Activated CD4-positive, alpha-beta T cell treated with anti-CD3 and anti-CD28 coated beads, Interleukin-2, amount 10 ng/mL, durations not matched to agents 7 days and 5 days (primary cell): ENCODE results near the gene TTLL9. TPM values are rescaled to one million over a fixed set of nuclear protein-coding genes. Genes with fewer than 3 reads are reported as not detected.

ENCODE experiments used
- CTCF ChIA-PET: fragments of 350-600 bp; sonication (Branson Sonifier 250); formaldehyde crosslinking; loops from one replicate; lab custom pipeline; 2021; ENCODE audit warnings: antibody characterized with exemption; lab: Charles Lee
- POLR2A ChIA-PET: fragments of 350-600 bp; sonication (Branson Sonifier 250); formaldehyde crosslinking; loops from one replicate; lab custom pipeline; 2021; ENCODE audit warnings: antibody characterized with exemption; lab: Charles Lee
- DNase-seq: peaks from one replicate; pipeline ENCODE4 v3.0.0-alpha.2; 2020
- H3K27ac Mint-ChIP-seq: one replicate; pipeline ENCODE4 v1.8.0; 2021; ENCODE audit warnings: mild to moderate bottlenecking, moderate library complexity, mixed read lengths
- H3K27me3 Mint-ChIP-seq: one replicate; pipeline ENCODE4 v1.8.0; 2021; ENCODE audit warnings: mixed read lengths
- H3K36me3 Mint-ChIP-seq: one replicate; pipeline ENCODE4 v1.8.0; 2021; ENCODE audit warnings: low read depth, mixed read lengths
- H3K4me1 Mint-ChIP-seq: one replicate; pipeline ENCODE4 v1.8.0; 2021; ENCODE audit warnings: mixed read lengths
- H3K4me3 Mint-ChIP-seq: one replicate; pipeline ENCODE4 v1.8.0; 2021; ENCODE audit warnings: mild to moderate bottlenecking, moderate library complexity, mixed read lengths
- H3K9me3 Mint-ChIP-seq: one replicate; pipeline ENCODE4 v1.8.0; 2021; ENCODE audit warnings: mixed read lengths
- total RNA-seq, 2 experiments: library from RNA; stranded (reverse); gene quantifications; one replicate each; pipeline ENCODE4 v1.2.3, GENCODE V29; 2021

TTLL9 gene
- total RNA-seq, 2 experiments from 2014 or later, result not detected

GRCh38 chr20:31851240-31851955 is 19.0 kb upstream of the TTLL9 start:
- Mint-ChIP-seq H3K4me3 (no peak overlapping the region), H3K27ac (no peak overlapping the region), H3K27me3 (peaks cover 10% of the 10 kb centered on the region), H3K9me3 (no peaks in the 10 kb centered on the region), H3K36me3 (no peaks in the 10 kb centered on the region), H3K4me1 (no peaks in the 10 kb centered on the region)
- ChIA-PET CTCF (interaction anchor here (1.0 to 2.9 kb wide), 7 partner anchors 14 to 181 kb away, joined by 3 to 12 read pairs (median 5); partner anchors contain the start of genes MYLK2 and PDRG1), POLR2A (no interaction called here)
- DNase-seq, result no peak

GRCh38 chr20:31853481-31853880 is 17.0 kb upstream of the TTLL9 start:
- Mint-ChIP-seq H3K36me3 (no peaks in the 10 kb centered on the region), H3K27ac (no peak overlapping the region), H3K27me3 (peaks cover 14% of the 10 kb centered on the region), H3K4me1 (peaks cover 4% of the 10 kb centered on the region), H3K4me3 (no peak overlapping the region), H3K9me3 (no peaks in the 10 kb centered on the region)
- POLR2A ChIA-PET, result no interaction called here
- CTCF ChIA-PET, result interaction anchor here (0.9 to 3.9 kb wide), 10 partner anchors 29 to 671 kb away, joined by 3 to 12 read pairs (median 6); partner anchors contain the start of genes MYLK2 and PDRG1
- DNase-seq, result no peak

GRCh38 chr20:31856516-31856915 is 13.9 kb upstream of the TTLL9 start:
- Mint-ChIP-seq H3K4me1 (peaks cover 12% of the 10 kb centered on the region), H3K4me3 (no peak overlapping the region), H3K36me3 (no peaks in the 10 kb centered on the region), H3K27ac (no peak overlapping the region), H3K27me3 (peaks cover 22% of the 10 kb centered on the region), H3K9me3 (no peaks in the 10 kb centered on the region)
- ChIA-PET POLR2A (no interaction called here), CTCF (interaction anchor here (0.8 to 3.9 kb wide), 5 partner anchors 10 to 174 kb away, joined by 3 to 11 read pairs (median 4); partner anchors contain the start of gene PDRG1)
- no peak for DNase-seq

- Mint-ChIP-seq H3K36me3 (no peaks in the 10 kb centered on the region), H3K27ac (no peak overlapping the region), H3K9me3 (no peaks in the 10 kb centered on the region), H3K4me1 (peaks cover 17% of the 10 kb centered on the region), H3K4me3 (no peak overlapping the region), H3K27me3 (peaks cover 28% of the 10 kb centered on the region)
- POLR2A ChIA-PET, result no interaction called here
- peak; percentile 44 for DNase-seq
- CTCF ChIA-PET, result interaction anchor here (1.1 kb wide), 1 partner anchor 11 kb away, joined by 3 read pairs; no protein-coding TSS in a partner anchor
Observed at GRCh38 chr20:31857861-31858759, 12.3 kb upstream of the TTLL9 start.

GRCh38 chr20:31858760-31859083 is 11.7 kb upstream of the TTLL9 start:
- H3K4me3 Mint-ChIP-seq, result no peak overlapping the region
- no peaks in the 10 kb centered on the region for H3K9me3 Mint-ChIP-seq
- ChIA-PET CTCF (interaction anchor here (0.7 to 1.1 kb wide), 3 partner anchors 12 to 650 kb away, joined by 3 to 6 read pairs (median 4); partner anchors contain the start of gene PDRG1), POLR2A (no interaction called here)
- no peak for DNase-seq
- peaks cover 17% of the 10 kb centered on the region for H3K4me1 Mint-ChIP-seq
- H3K27ac Mint-ChIP-seq, result no peak overlapping the region
- H3K36me3 Mint-ChIP-seq, result no peaks in the 10 kb centered on the region
- peaks cover 31% of the 10 kb centered on the region for H3K27me3 Mint-ChIP-seq

GRCh38 chr20:31859266-31859997 is 11.0 kb upstream of the TTLL9 start:
- POLR2A ChIA-PET, result no interaction called here
- Mint-ChIP-seq H3K4me3 (no peak overlapping the region), H3K9me3 (no peaks in the 10 kb centered on the region), H3K27ac (no peak overlapping the region), H3K4me1 (peaks cover 17% of the 10 kb centered on the region), H3K36me3 (no peaks in the 10 kb centered on the region), H3K27me3 (peaks cover 33% of the 10 kb centered on the region)
- CTCF ChIA-PET, result interaction anchor here (0.7 to 1.6 kb wide), 7 partner anchors 13 to 650 kb away, joined by 3 to 6 read pairs (median 3); partner anchors contain the start of gene PDRG1
- DNase-seq, result no peak

- Mint-ChIP-seq H3K36me3 (no peaks in the 10 kb centered on the region), H3K4me3 (no peak overlapping the region), H3K27ac (no peak overlapping the region), H3K4me1 (peaks cover 17% of the 10 kb centered on the region), H3K27me3 (peaks cover 33% of the 10 kb centered on the region), H3K9me3 (no peaks in the 10 kb centered on the region)
- no peak for DNase-seq
- CTCF ChIA-PET, result interaction anchor here (0.9 to 1.6 kb wide), 4 partner anchors 13 to 172 kb away, joined by 3 to 5 read pairs (median 3); no protein-coding TSS in a partner anchor
- POLR2A ChIA-PET, result no interaction called here
Observed at GRCh38 chr20:31859998-31860380, 10.4 kb upstream of the TTLL9 start.

GRCh38 chr20:31860390-31861134 is 9.9 kb upstream of the TTLL9 start:
- H3K4me3 Mint-ChIP-seq, result no peak overlapping the region
- POLR2A ChIA-PET, result no interaction called here

GRCh38 chr20:31861135-31861384 is 9.4 kb upstream of the TTLL9 start:
- POLR2A ChIA-PET, result no interaction called here

More at GRCh38 chr20:31860390-31861134, 9.9 kb upstream of the TTLL9 start:
- Mint-ChIP-seq H3K36me3 (no peaks in the 10 kb centered on the region), H3K9me3 (no peaks in the 10 kb centered on the region), H3K27ac (no peak overlapping the region), H3K4me1 (peaks cover 17% of the 10 kb centered on the region), H3K27me3 (peaks cover 35% of the 10 kb centered on the region)
- no peak for DNase-seq
- CTCF ChIA-PET, result interaction anchor here (0.9 to 1.6 kb wide), 4 partner anchors 14 to 171 kb away, joined by 3 to 5 read pairs (median 3); no protein-coding TSS in a partner anchor

GRCh38 chr20:31861385-31862156 is 8.9 kb upstream of the TTLL9 start:
- CTCF ChIA-PET, result no interaction called here
- Mint-ChIP-seq H3K36me3 (no peaks in the 10 kb centered on the region), H3K9me3 (no peaks in the 10 kb centered on the region), H3K4me3 (peak overlapping the region; percentile 41), H3K4me1 (peaks cover 17% of the 10 kb centered on the region), H3K27ac (peak overlapping the region; percentile 42), H3K27me3 (peaks cover 35% of the 10 kb centered on the region)
- POLR2A ChIA-PET, result no interaction called here
- DNase-seq, result peak; percentile 67

More at GRCh38 chr20:31861135-31861384, 9.4 kb upstream of the TTLL9 start:
- Mint-ChIP-seq H3K27me3 (peaks cover 35% of the 10 kb centered on the region), H3K27ac (no peak overlapping the region), H3K9me3 (no peaks in the 10 kb centered on the region), H3K36me3 (no peaks in the 10 kb centered on the region), H3K4me1 (peaks cover 17% of the 10 kb centered on the region), H3K4me3 (no peak overlapping the region)
- CTCF ChIA-PET, result interaction anchor here (1.2 kb wide), 1 partner anchor 156 kb away, joined by 3 read pairs; no protein-coding TSS in a partner anchor
- DNase-seq, result no peak

GRCh38 chr20:31862157-31862470 is 8.3 kb upstream of the TTLL9 start:
- DNase-seq, result no peak
- peak overlapping the region; percentile 41 for H3K4me3 Mint-ChIP-seq

More at GRCh38 chr20:31862157-31862470, 8.3 kb upstream of the TTLL9 start:
- Mint-ChIP-seq H3K36me3 (no peaks in the 10 kb centered on the region), H3K27me3 (peaks cover 35% of the 10 kb centered on the region), H3K4me1 (peaks cover 17% of the 10 kb centered on the region), H3K27ac (no peak overlapping the region), H3K9me3 (no peaks in the 10 kb centered on the region)
- POLR2A ChIA-PET, result no interaction called here
- CTCF ChIA-PET, result interaction anchor here (1.3 kb wide), 1 partner anchor 90 kb away, joined by 4 read pairs; the partner anchor contains the start of gene PDRG1
